ENCODE data around the gene NGF. TPM values are rescaled to one million over a fixed set of nuclear protein-coding genes. Genes with fewer than 3 reads are reported as not detected.

The NGF gene
- total RNA-seq, 1 experiment from 2014 or later, result not detected

GRCh38 chr1:115336741-115337140, 1.3 kb downstream of the NGF start:
- DNase-seq (ENCODE audit: low spot score), result no peak

GRCh38 chr1:115332813-115333608, 5.0 kb downstream of the NGF start:
- DNase-seq (ENCODE audit: low spot score), result no peak

- no peak for DNase-seq (ENCODE audit: low spot score)
Observed at GRCh38 chr1:115331558-115332331, 6.3 kb downstream of the NGF start.

- DNase-seq (ENCODE audit: low spot score), result no peak
Observed at GRCh38 chr1:115330480-115331013, 7.5 kb downstream of the NGF start.

- DNase-seq (ENCODE audit: low spot score), result no peak
Observed at GRCh38 chr1:115329965-115330364, 8.1 kb downstream of the NGF start.

- DNase-seq (ENCODE audit: low spot score), result no peak
Observed at GRCh38 chr1:115327270-115327669, 10.8 kb downstream of the NGF start.

- no peak for DNase-seq (ENCODE audit: low spot score)
Observed at GRCh38 chr1:115326419-115326818, 11.6 kb downstream of the NGF start.

- DNase-seq (ENCODE audit: low spot score), result no peak
Observed at GRCh38 chr1:115325874-115326273, 12.2 kb downstream of the NGF start.

- no peak for DNase-seq (ENCODE audit: low spot score)
Observed at GRCh38 chr1:115324649-115325420, 13.2 kb downstream of the NGF start.

GRCh38 chr1:115323366-115324004, 14.6 kb downstream of the NGF start:
- DNase-seq (ENCODE audit: low spot score), result no peak

- DNase-seq (ENCODE audit: low spot score), result no peak
Observed at GRCh38 chr1:115322631-115323030, 15.4 kb downstream of the NGF start.

GRCh38 chr1:115320377-115320776, 17.7 kb downstream of the NGF start:
- no peak for DNase-seq (ENCODE audit: low spot score)

- no peak for DNase-seq (ENCODE audit: low spot score)
Observed at GRCh38 chr1:115319706-115320105, 18.3 kb downstream of the NGF start.

GRCh38 chr1:115317101-115318012, 20.7 kb downstream of the NGF start:
- DNase-seq (ENCODE audit: low spot score), result no peak

- peak; percentile 5 for DNase-seq (ENCODE audit: low spot score)
Observed at GRCh38 chr1:115314765-115315164, 23.3 kb downstream of the NGF start.

- DNase-seq (ENCODE audit: low spot score), result no peak
Observed at GRCh38 chr1:115314092-115314491, 24.0 kb downstream of the NGF start.

- DNase-seq (ENCODE audit: low spot score), result no peak
Observed at GRCh38 chr1:115313182-115313581, 24.9 kb downstream of the NGF start.

- no peak for DNase-seq (ENCODE audit: low spot score)
Observed at GRCh38 chr1:115312742-115313141, 25.3 kb downstream of the NGF start.

- DNase-seq (ENCODE audit: low spot score), result no peak
Observed at GRCh38 chr1:115311474-115311989, 26.5 kb downstream of the NGF start.
